Spinal cord (tissue), 10 donors: ENCODE measurements around the gene TMEM223. TPM values are rescaled to one million over a fixed set of nuclear protein-coding genes. Genes with fewer than 3 reads are reported as not detected.

Experiments
- DNase-seq, 6 donors: peaks; one replicate each; pipeline versions ENCODE4 v3.0.0 to v3.0.0-alpha.2; 2013 to 2015; ENCODE audit warnings: low spot score in 6 of 6, low read depth in 4 of 6
- H3K27ac ChIP-seq: one replicate; pipeline ENCODE4 v1.5.1; 2013; ENCODE audit warnings: low read depth, low read length, control low read depth
- H3K27me3 ChIP-seq: one replicate; pipeline ENCODE4 v1.6.1; 2013; ENCODE audit warnings: low read length; ENCODE audit not compliant: control insufficient read depth, insufficient read depth
- H3K36me3 ChIP-seq: one replicate; pipeline ENCODE4 v1.6.1; 2013; ENCODE audit warnings: low read length; ENCODE audit not compliant: control insufficient read depth, insufficient read depth
- H3K4me1 ChIP-seq: one replicate; pipeline ENCODE4 v1.6.1; 2013; ENCODE audit warnings: low read length; ENCODE audit not compliant: control insufficient read depth, insufficient read depth
- H3K4me3 ChIP-seq: one replicate; pipeline ENCODE4 v1.5.1; 2013; ENCODE audit warnings: low read depth, low read length, control low read depth
- H3K9me3 ChIP-seq: one replicate; pipeline ENCODE4 v1.6.1; 2013; ENCODE audit warnings: low read length; ENCODE audit not compliant: control insufficient read depth, insufficient read depth
- WGBS: methylation state at CpG from one replicate; pipeline ENCODE4 v1.1.5; 2013; ENCODE audit warnings: missing lambda C conversion rate; ENCODE audit not compliant: insufficient coverage; 5-methylcytosine and 5-hydroxymethylcytosine counted together
- polyA plus RNA-seq, 2 donors: library from polyadenylated mRNA; unstranded; fragments of 120-200 nt; gene quantifications; one replicate each; pipeline ENCODE4 v1.2.1, GENCODE V29; 2013; ENCODE audit not compliant: insufficient read length in 2 of 2
- total RNA-seq, 2 donors: library from RNA; depleted of rRNA in 1 of 2; stranded (reverse); fragments of 120-200 nt in 1 of 2; fragments of >200 nt in 1 of 2; gene quantifications; one replicate each; pipeline versions ENCODE4 v1.2.3 to v1.2.4, GENCODE V29; 2013 to 2014
- donor health status: healthy.

TMEM223 gene
- total and polyA plus RNA-seq, 4 donors: 12.3 to 25.5 (median 23.6) TPM

- H3K9me3 ChIP-seq: no peaks in the 10 kb centered on the region
- peak in 1 of 6 donors; percentile 31 for DNase-seq
These were observed 12.7 kb upstream of the TMEM223 start for GRCh38 chr11:62804310-62805075.

GRCh38 chr11:62801071-62801470 is 9.3 kb upstream of the TMEM223 start:
- DNase-seq: no peak
- H3K4me3 ChIP-seq: no peak overlapping the region
- H3K27ac ChIP-seq: no peak overlapping the region
- H3K36me3 ChIP-seq: peaks cover 74% of the 10 kb centered on the region
- no CpG with 5 or more reads among the region's 4 CpGs for WGBS
- no peaks in the 10 kb centered on the region for H3K27me3 ChIP-seq
- peaks cover 6% of the 10 kb centered on the region for H3K4me1 ChIP-seq
- no peaks in the 10 kb centered on the region for H3K9me3 ChIP-seq

More at GRCh38 chr11:62804310-62805075, 12.7 kb upstream of the TMEM223 start:
- H3K27ac ChIP-seq: peak overlapping the region; percentile 87
- H3K4me3 ChIP-seq: peak overlapping the region; percentile 90
- H3K27me3 ChIP-seq: no peaks in the 10 kb centered on the region
- 6% methylated on average over 10 of the region's 14 CpGs for WGBS
- peaks cover 7% of the 10 kb centered on the region for H3K4me1 ChIP-seq
- H3K36me3 ChIP-seq: peaks cover 46% of the 10 kb centered on the region

GRCh38 chr11:62799486-62799885 is 7.7 kb upstream of the TMEM223 start:
- DNase-seq: no peak
- H3K4me3 ChIP-seq: no peak overlapping the region
- H3K9me3 ChIP-seq: no peaks in the 10 kb centered on the region
- H3K4me1 ChIP-seq: peaks cover 4% of the 10 kb centered on the region
- peaks cover 90% of the 10 kb centered on the region for H3K36me3 ChIP-seq
- H3K27me3 ChIP-seq: no peaks in the 10 kb centered on the region
- H3K27ac ChIP-seq: no peak overlapping the region
- WGBS: 97% methylated on average over 6 of the region's 10 CpGs

- Histone ChIP-seq H3K4me1 (peaks cover 11% of the 10 kb centered on the region), H3K9me3 (no peaks in the 10 kb centered on the region), H3K27me3 (no peaks in the 10 kb centered on the region), H3K36me3 (peaks cover 96% of the 10 kb centered on the region), H3K4me3 (no peak overlapping the region), H3K27ac (no peak overlapping the region)
- WGBS: 88% methylated on average over 6 of the region's 7 CpGs
- DNase-seq: no peak
These were observed 4.5 kb upstream of the TMEM223 start for GRCh38 chr11:62796281-62796680.

- Histone ChIP-seq H3K9me3 (no peaks in the 10 kb centered on the region), H3K4me1 (peaks cover 22% of the 10 kb centered on the region), H3K27me3 (no peaks in the 10 kb centered on the region), H3K4me3 (no peak overlapping the region), H3K36me3 (peaks cover 94% of the 10 kb centered on the region), H3K27ac (no peak overlapping the region)
- DNase-seq: no peak
- WGBS: 93% methylated on average over 6 of the region's 8 CpGs
These were observed 2.5 kb upstream of the TMEM223 start for GRCh38 chr11:62794201-62794775.

- Histone ChIP-seq H3K27me3 (no peaks in the 10 kb centered on the region), H3K9me3 (no peaks in the 10 kb centered on the region), H3K27ac (peak overlapping the region; percentile 71), H3K4me1 (peaks cover 35% of the 10 kb centered on the region), H3K36me3 (peaks cover 82% of the 10 kb centered on the region), H3K4me3 (peak overlapping the region; percentile 91)
- no peak for DNase-seq
- 25% methylated on average over 10 of the region's 11 CpGs for WGBS
These were observed 383 bp upstream of the TMEM223 start for GRCh38 chr11:62792202-62792575.

- no peaks in the 10 kb centered on the region for H3K27me3 ChIP-seq
- 89% methylated on average over 3 of the region's 3 CpGs for WGBS
- no peak overlapping the region for H3K27ac ChIP-seq
- no peaks in the 10 kb centered on the region for H3K9me3 ChIP-seq
- H3K4me1 ChIP-seq: peaks cover 40% of the 10 kb centered on the region
- H3K4me3 ChIP-seq: no peak overlapping the region
- H3K36me3 ChIP-seq: peaks cover 68% of the 10 kb centered on the region
- no peak for DNase-seq
These were observed 2.2 kb downstream of the TMEM223 start for GRCh38 chr11:62789576-62789975.

- WGBS: 76% methylated on average over 2 of the region's 5 CpGs
- H3K4me3 ChIP-seq: no peak overlapping the region
- H3K36me3 ChIP-seq: peaks cover 64% of the 10 kb centered on the region
- peaks cover 40% of the 10 kb centered on the region for H3K4me1 ChIP-seq
- H3K27ac ChIP-seq: no peak overlapping the region
- H3K27me3 ChIP-seq: no peaks in the 10 kb centered on the region
- no peaks in the 10 kb centered on the region for H3K9me3 ChIP-seq
- no peak for DNase-seq
These were observed 2.8 kb downstream of the TMEM223 start for GRCh38 chr11:62788991-62789390.

- Histone ChIP-seq H3K27me3 (no peaks in the 10 kb centered on the region), H3K4me1 (peaks cover 36% of the 10 kb centered on the region), H3K4me3 (peak within 1 kb of the TSS; percentile 88), H3K9me3 (no peaks in the 10 kb centered on the region), H3K36me3 (peaks cover 58% of the 10 kb centered on the region), H3K27ac (peak within 1 kb of the TSS; percentile 91)
- peak; percentile 92 to 100 (median 98) for DNase-seq
- under 1% methylated on average over 88 of the region's 88 CpGs for WGBS
These were observed 4.6 kb downstream of the TMEM223 start, which contains the start of gene TMEM179B for GRCh38 chr11:62787005-62787759. TSS of gene TMEM179B (plus strand) at chr11:62787402. CDS start at chr11:62787432, 30 bp downstream.
